IMR-90 (cell line): ENCODE data around the gene KIF22. TPM values are rescaled to one million over a fixed set of nuclear protein-coding genes. Genes with fewer than 3 reads are reported as not detected.

Experiments
- ATAC-seq: fragments of 200-7000 bp; cut with Tn5 transposase; 2 replicates; pipeline ENCODE4 v1.9.1; 2020; ENCODE audit warnings: low read depth, mild to moderate bottlenecking, moderate library complexity
- BruUV-seq: library from RNA; stranded (reverse); fragments of 400-500 nt; replicated peaks from 2 replicates; lab custom pipeline; 2021; lab: Mats Ljungman, UMichigan
- CTCF ChIA-PET: fragments of 300-600 bp; formaldehyde crosslinking; extraction: SDS; loops from one replicate; lab custom pipeline; 2021; ENCODE audit warnings: antibody characterized with exemption; lab: Yijun Ruan, JAX
- POLR2A ChIA-PET: fragments of 300-600 bp; sonication (Branson Sonifier 250); formaldehyde crosslinking; loops from one replicate; lab custom pipeline; 2022; ENCODE audit warnings: antibody characterized with exemption; ENCODE audit not compliant: unreplicated experiment; lab: Charles Lee
- DNase-seq: peaks from one replicate; pipeline ENCODE4 v3.0.0; 2013
- H2AFZ ChIP-seq: replicated peaks from 2 replicates; pipeline ENCODE3; 2013; ENCODE audit warnings: low read length, mild to moderate bottlenecking; ENCODE audit not compliant: poor library complexity
- H2AK5ac ChIP-seq: 2 replicates; pipeline ENCODE4 v1.6.1; 2013; ENCODE audit warnings: low read depth, low read length, inconsistent platforms
- H2AK9ac ChIP-seq: replicated peaks from 2 replicates; pipeline ENCODE3; 2013; ENCODE audit warnings: mild to moderate bottlenecking, low read depth, low read length, moderate library complexity; ENCODE audit not compliant: poor library complexity
- H2BK120ac ChIP-seq: 2 replicates; pipeline ENCODE4 v1.6.1; 2013; ENCODE audit warnings: low read depth, low read length, inconsistent platforms
- H2BK15ac ChIP-seq: 3 replicates; pipeline ENCODE4 v1.6.1; 2013; ENCODE audit warnings: low read depth, low read length, inconsistent platforms
- H2BK20ac ChIP-seq: 2 replicates; pipeline ENCODE4 v1.6.1; 2013; ENCODE audit warnings: low read depth, mild to moderate bottlenecking, inconsistent platforms, low read length, moderate library complexity
- H2BK5ac ChIP-seq: 2 replicates; pipeline ENCODE4 v1.6.1; 2013; ENCODE audit warnings: mild to moderate bottlenecking, low read depth, low read length, inconsistent platforms; ENCODE audit not compliant: poor library complexity, severe bottlenecking
- H3K14ac ChIP-seq: replicated peaks from 2 replicates; pipeline ENCODE4 v1.6.1; 2013; ENCODE audit warnings: low read depth, low read length, inconsistent platforms
- H3K18ac ChIP-seq: 2 replicates; pipeline ENCODE4 v1.6.1; 2013; ENCODE audit warnings: low read depth, low read length, control low read depth
- H3K23ac ChIP-seq: 2 replicates; pipeline ENCODE4 v1.6.1; 2013; ENCODE audit warnings: low read depth, low read length, inconsistent platforms
- H3K27ac ChIP-seq: 2 replicates; pipeline ENCODE4 v1.5.1; 2013; ENCODE audit warnings: mild to moderate bottlenecking, control low read depth, low read length; ENCODE audit not compliant: insufficient read depth
- H3K27me3 ChIP-seq: 2 replicates; pipeline ENCODE4 v1.6.1; 2013; ENCODE audit warnings: low read length; ENCODE audit not compliant: control insufficient read depth, insufficient read depth
- H3K36me3 ChIP-seq: 2 replicates; pipeline ENCODE4 v1.6.1; 2013; ENCODE audit warnings: low read length, mixed read lengths; ENCODE audit not compliant: control insufficient read depth, insufficient read depth
- H3K4ac ChIP-seq: 2 replicates; pipeline ENCODE4 v1.6.1; 2013; ENCODE audit warnings: low read depth, low read length, inconsistent platforms
- H3K4me1 ChIP-seq: 2 replicates; pipeline ENCODE4 v1.6.1; 2013; ENCODE audit warnings: low read length, mixed read lengths; ENCODE audit not compliant: control insufficient read depth, insufficient read depth
- H3K4me2 ChIP-seq: 2 replicates; pipeline ENCODE4 v1.6.1; 2013; ENCODE audit warnings: low read depth, mild to moderate bottlenecking, control low read depth, low read length, moderate library complexity
- H3K4me3 ChIP-seq: 2 replicates; pipeline ENCODE4 v1.5.1; 2013; ENCODE audit warnings: low read depth, mild to moderate bottlenecking, control low read depth, low read length, moderate library complexity; ENCODE audit not compliant: insufficient read depth
- H3K56ac ChIP-seq: 2 replicates; pipeline ENCODE4 v1.6.1; 2013; ENCODE audit warnings: low read length, inconsistent platforms; ENCODE audit not compliant: insufficient read depth; ENCODE audit errors: extremely low read depth
- H3K79me1 ChIP-seq, 2 experiments: 2 replicates each; pipeline ENCODE4 v1.6.1; 2013; ENCODE audit warnings: low read length in 2 of 2, inconsistent platforms in 1 of 2, low read depth in 1 of 2
- H3K9ac ChIP-seq: 2 replicates; pipeline ENCODE4 v1.6.1; 2013; ENCODE audit warnings: low read depth, low read length, control low read depth
- H3K9me1 ChIP-seq: 2 replicates; pipeline ENCODE4 v1.6.1; 2013; ENCODE audit warnings: low read length, inconsistent platforms; ENCODE audit not compliant: insufficient read depth
- H3K9me3 ChIP-seq: 2 replicates; pipeline ENCODE4 v1.6.1; 2013; ENCODE audit warnings: low read length; ENCODE audit not compliant: control insufficient read depth, insufficient read depth
- H4K20me1 ChIP-seq: 2 replicates; pipeline ENCODE4 v1.6.1; 2013; ENCODE audit warnings: low read length, inconsistent platforms; ENCODE audit not compliant: insufficient read depth
- H4K5ac ChIP-seq: 2 replicates; pipeline ENCODE4 v1.6.1; 2013; ENCODE audit warnings: mild to moderate bottlenecking, low read depth, low read length, control low read depth
- H4K8ac ChIP-seq, 2 experiments: 2 replicates each; pipeline ENCODE4 v1.6.1; 2013; ENCODE audit warnings: low read depth in 2 of 2, low read length in 2 of 2, control low read depth in 1 of 2, inconsistent platforms in 1 of 2
- H4K91ac ChIP-seq: 2 replicates; pipeline ENCODE4 v1.6.1; 2013; ENCODE audit warnings: low read depth, low read length, inconsistent platforms; ENCODE audit not compliant: insufficient read depth
- CTCF ChIP-seq: conservative IDR thresholded peaks from 2 replicates; pipeline ENCODE4 v1.5.1; 2012; ENCODE audit warnings: mild to moderate bottlenecking, low read depth, low read length, improper control_type of control experiment
- NFE2L2 ChIP-seq: fragments of 150-350 bp; IDR thresholded peaks from 2 replicates; pipeline ENCODE4 v1.6.1; 2016; ENCODE audit warnings: low read depth, mild to moderate bottlenecking, low read length
- RCOR1 ChIP-seq: IDR thresholded peaks from 2 replicates; pipeline ENCODE4 v1.6.1; 2012; ENCODE audit warnings: mild to moderate bottlenecking, low read length, improper control_type of control experiment; ENCODE audit not compliant: insufficient replicate concordance
- RFX5 ChIP-seq: IDR thresholded peaks from 2 replicates; pipeline ENCODE4 v1.8.0; 2012; ENCODE audit warnings: low read depth, mild to moderate bottlenecking, low read length, moderate library complexity
- SMC3 ChIP-seq: fragments of 150-350 bp; IDR thresholded peaks from 2 replicates; pipeline ENCODE4 v1.6.1; 2016; ENCODE audit warnings: low read depth, mild to moderate bottlenecking, antibody characterized with exemption, low read length, moderate library complexity
- USF2 ChIP-seq: fragments of 150-350 bp; IDR thresholded peaks from 2 replicates; pipeline ENCODE4 v1.6.1; 2017; ENCODE audit warnings: mild to moderate bottlenecking, antibody characterized with exemption, low read length, low read depth
- WGBS, 2 experiments: methylation state at CpG; one replicate each; pipeline versions ENCODE4 v1.1.5 to v1.1.7; 2013; ENCODE audit warnings: missing lambda C conversion rate in 2 of 2; ENCODE audit not compliant: insufficient read length in 1 of 2; ENCODE audit errors: extremely low coverage in 2 of 2; 5-methylcytosine and 5-hydroxymethylcytosine counted together
- dilution Hi-C: fragments of 300-500 bp; cut with HindIII; formaldehyde crosslinking; loops from one replicate; pipeline ENCODE4 v1.14.3; 2018; ENCODE audit warnings: low sequenced_read_pairs; ENCODE audit not compliant: unreplicated experiment
- in situ Hi-C: fragments of 300-500 bp; cut with MboI; formaldehyde crosslinking; loops from 3 replicates; pipeline ENCODE4 v1.14.3; 2019; ENCODE audit warnings: low sequenced_read_pairs, inconsistent platforms, mixed read lengths
- intact Hi-C: fragments of 100-400 bp; cut with micrococcal nuclease; formaldehyde crosslinking; loops from 2 replicates; pipeline ENCODE4 v1.10.0; 2022
- polyA plus RNA-seq, 3 experiments: library from polyadenylated mRNA; depleted of rRNA; stranded (reverse); fragments of >200 nt; gene quantifications; 2 replicates each; pipeline ENCODE4 v1.2.3, GENCODE V29; 2012; ENCODE audit warnings: low replicate concordance in 1 of 3
- total RNA-seq: library from RNA; depleted of rRNA; stranded (reverse); fragments of >200 nt; gene quantifications from 2 replicates; pipeline ENCODE4 v1.2.3, GENCODE V29; 2012

The KIF22 gene
- total and polyA plus RNA-seq, 2 of the 4 experiments (the other 2 are of a cell fraction) = 43.0 to 65.1 TPM

GRCh38 chr16:29760567-29761279, 29.8 kb upstream of the KIF22 start:
- Histone ChIP-seq H4K91ac (no peak overlapping the region), H3K9ac (no peak overlapping the region), H3K14ac (no peak overlapping the region), H3K18ac (no peak overlapping the region), H3K4me1 (no peaks in the 10 kb centered on the region; the same call in 1 of the 2 replicates), H3K36me3 (no peaks in the 10 kb centered on the region), H4K8ac (no peak overlapping the region), H4K20me1 (no peaks in the 10 kb centered on the region), H2AK9ac (peak overlapping the region; percentile 76), H3K4me3 (no peak overlapping the region), H2BK15ac (no peak overlapping the region), H3K4me2 (no peak overlapping the region), H3K9me1 (no peaks in the 10 kb centered on the region), H4K5ac (no peak overlapping the region), H3K9me3 (no peaks in the 10 kb centered on the region), H2AK5ac (no peak overlapping the region), H2BK20ac (no peak overlapping the region), H3K56ac (no peak overlapping the region), H3K79me1 (no peaks in the 10 kb centered on the region), H3K27ac (no peak overlapping the region), H2BK120ac (no peak overlapping the region), H2BK5ac (no peak overlapping the region), H2AFZ (no peak overlapping the region), H3K27me3 (peaks cover 7% of the 10 kb centered on the region), H3K4ac (no peak overlapping the region), H3K23ac (no peak overlapping the region)
- CTCF ChIA-PET = no interaction called here
- POLR2A ChIA-PET = no interaction called here
- in situ Hi-C loops = no loop called here
- ATAC-seq (no peak), DNase-seq (no peak)
- dilution Hi-C loops = no loop called here
- TF ChIP-seq NFE2L2 (no peak), RCOR1 (no peak), RFX5 (no peak), SMC3 (no peak), USF2 (no peak), CTCF (no peak)
- BruUV-seq = no TSS peak
- intact Hi-C loops = no loop called here
- 60% methylated on average over 2 of the region's 9 CpGs; no CpG with 5 or more reads in 1 of the 2 experiments for WGBS, 2 experiments
